ENCODE results near the gene CALCOCO2.

- no peak for TF ChIP-seq MAX (IDR thresholded peaks at IDR 0.05)
- no peak for TF ChIP-seq CTCF (IDR thresholded peaks at IDR 0.05)
- no peak for TF ChIP-seq MAFK (IDR thresholded peaks at IDR 0.05; ENCODE audit: partially characterized antibody)
- no peak for TF ChIP-seq SREBF2 (IDR thresholded peaks at IDR 0.05)
- no peak for TF ChIP-seq JUNB (IDR thresholded peaks at IDR 0.05)
- no peak for TF ChIP-seq POLR2A (IDR thresholded peaks at IDR 0.05; ENCODE audit: low read length)
These were observed 51.4 kb downstream of the CALCOCO2 start for GRCh38 chr17:48882272-48882671.

All from A549 (cell line).